Keratinocyte (primary cell): ENCODE results near the gene DOK6. TPM values are rescaled to one million over a fixed set of nuclear protein-coding genes. Genes with fewer than 3 reads are reported as not detected.

Experiments
- DNase-seq: peaks from one replicate; pipeline ENCODE4 v3.0.0-alpha.2; 2011; ENCODE audit warnings: low read depth, missing footprints, low spot score
- FAIRE-seq: peaks from 2 replicates; lab custom pipeline; 2011; peaks lifted over from hg19 to GRCh38; lab: Jason Lieb, UNC
- H2AFZ ChIP-seq: 2 replicates; pipeline ENCODE4 v1.6.0; 2012; ENCODE audit warnings: low read length, control low read depth, inconsistent platforms; ENCODE audit not compliant: control insufficient read depth
- H3K27ac ChIP-seq: 2 replicates; pipeline ENCODE4 v1.5.1; 2011; ENCODE audit warnings: low read length; ENCODE audit not compliant: control insufficient read depth, insufficient read depth
- H3K27me3 ChIP-seq: 3 replicates; pipeline ENCODE4 v1.6.0; 2011; ENCODE audit warnings: low read length; ENCODE audit not compliant: control insufficient read depth, insufficient read depth; ENCODE audit errors: extremely low read depth
- H3K36me3 ChIP-seq, 2 experiments: 2 replicates in 1 of 2; 3 replicates in 1 of 2; pipeline ENCODE4 v1.5.1; 2011; ENCODE audit warnings: low read length in 2 of 2, mild to moderate bottlenecking in 1 of 2; ENCODE audit not compliant: control insufficient read depth in 2 of 2, insufficient read depth in 2 of 2; ENCODE audit errors: extremely low read depth in 1 of 2
- H3K4me1 ChIP-seq: 3 replicates; pipeline ENCODE4 v1.5.1; 2011; ENCODE audit warnings: low read length; ENCODE audit not compliant: control insufficient read depth, insufficient read depth; ENCODE audit errors: extremely low read depth
- H3K4me2 ChIP-seq: 3 replicates; pipeline ENCODE4 v1.6.0; 2011; ENCODE audit warnings: low read depth, low read length; ENCODE audit not compliant: control insufficient read depth, insufficient read depth; ENCODE audit errors: extremely low read depth
- H3K4me3 ChIP-seq, 3 experiments: fragments of 200-600 bp in 1 of 3; sonication (generic) in 1 of 3; 2 replicates in 2 of 3; 3 replicates in 1 of 3; pipeline ENCODE4 v1.5.1; 2011 to 2016; ENCODE audit warnings: low read length in 3 of 3, mild to moderate bottlenecking in 3 of 3, control low read depth in 2 of 3, inconsistent platforms in 1 of 3, low read depth in 1 of 3, mixed read lengths in 1 of 3, mixed run types in 1 of 3, moderate library complexity in 1 of 3; ENCODE audit not compliant: control insufficient read depth in 2 of 3, insufficient read depth in 2 of 3; ENCODE audit errors: extremely low read depth in 1 of 3
- H3K79me2 ChIP-seq: 2 replicates; pipeline ENCODE4 v1.6.0; 2012; ENCODE audit warnings: low read length; ENCODE audit not compliant: control insufficient read depth, insufficient read depth
- H3K9ac ChIP-seq: 3 replicates; pipeline ENCODE4 v1.6.0; 2011; ENCODE audit warnings: low read length; ENCODE audit not compliant: control insufficient read depth, insufficient read depth; ENCODE audit errors: extremely low read depth
- H3K9me1 ChIP-seq: 3 replicates; pipeline ENCODE4 v1.6.0; 2011; ENCODE audit warnings: low read length; ENCODE audit not compliant: control insufficient read depth, insufficient read depth; ENCODE audit errors: extremely low read depth
- H3K9me3 ChIP-seq: 2 replicates; pipeline ENCODE4 v1.5.1; 2012; ENCODE audit warnings: low read depth, low read length; ENCODE audit not compliant: control insufficient read depth
- H4K20me1 ChIP-seq: 3 replicates; pipeline ENCODE4 v1.6.0; 2011; ENCODE audit warnings: low read length; ENCODE audit not compliant: control insufficient read depth, insufficient read depth; ENCODE audit errors: extremely low read depth
- CTCF ChIP-seq, 3 experiments: IDR thresholded peaks in 1 of 3; conservative IDR thresholded peaks in 1 of 3; optimal IDR thresholded peaks in 1 of 3; 2 replicates in 2 of 3; 3 replicates in 1 of 3; pipeline versions ENCODE3 to v1.5.1; 2011; ENCODE audit warnings: low read length in 3 of 3, mild to moderate bottlenecking in 3 of 3, moderate library complexity in 2 of 3, control low read depth in 1 of 3, inconsistent platforms in 1 of 3; ENCODE audit not compliant: insufficient read depth in 2 of 3; ENCODE audit errors: extremely low read depth in 1 of 3
- EZH2 ChIP-seq: IDR thresholded peaks from one replicate; pipeline ENCODE4 v1.6.1; 2012; ENCODE audit warnings: inconsistent platforms, mild to moderate bottlenecking, low read length, moderate library complexity
- dilution Hi-C: fragments of 300-500 bp; cut with MboI; formaldehyde crosslinking; loops from one replicate; pipeline ENCODE4 v1.7.0; 2020; ENCODE audit warnings: low sequenced_read_pairs; ENCODE audit not compliant: extremely low pct_ligation_motif_present
- polyA plus RNA-seq, 5 experiments: library from polyadenylated mRNA; depleted of rRNA in 3 of 5; stranded (reverse) in 3 of 5; stranded (forward) in 1 of 5; unstranded in 1 of 5; fragments of >200 nt; gene quantifications; 1 replicate in 1 of 5; 2 replicates in 3 of 5; 3 replicates in 1 of 5; pipeline versions ENCODE4 v1.2.1 to v1.2.3, GENCODE V29; 2011 to 2012; ENCODE audit warnings: missing spikeins in 2 of 5, low read depth in 1 of 5, low replicate concordance in 1 of 5

The DOK6 gene
- polyA plus RNA-seq, 1 donor (not counting 4 experiments of a cell fraction or from before 2014, with no cell fraction given), result not detected

DNA sequence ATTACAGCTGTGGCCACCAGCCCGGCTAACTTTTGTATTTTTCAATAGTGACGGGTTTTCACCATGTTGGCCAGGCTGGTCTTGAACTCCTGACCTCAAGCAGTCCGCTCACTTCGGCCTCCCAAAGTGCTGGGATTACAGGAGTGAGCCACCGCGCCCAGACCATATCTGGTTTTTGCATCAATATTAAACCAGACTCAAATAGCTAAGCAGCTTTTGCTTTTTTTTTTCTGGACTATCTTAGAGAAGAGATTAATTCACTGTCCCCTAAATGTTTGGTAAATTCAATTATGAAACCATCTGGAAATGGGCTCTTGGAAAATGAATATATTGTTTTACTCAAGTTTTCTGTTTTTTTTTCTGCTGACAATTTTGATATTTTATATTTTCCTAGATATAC is 183.7 kb downstream of the DOK6 start:
- TF ChIP-seq CTCF (optimal IDR thresholded peaks at IDR 0.05 in 1 of 3, IDR thresholded peaks at IDR 0.05 in 1 of 3, conservative IDR thresholded peaks at IDR 0.05 in 1 of 3; ENCODE audit: extremely low read depth in 1 of 3, insufficient read depth in 2 of 3, low read length in 3 of 3), result no peak
- no peak for TF ChIP-seq EZH2
- Histone ChIP-seq H3K4me1 (no peaks in the 10 kb centered on the region), H4K20me1 (no peaks in the 10 kb centered on the region), H3K79me2 (no peaks in the 10 kb centered on the region), H3K4me2 (no peak overlapping the region), H3K9me1 (no peaks in the 10 kb centered on the region), H3K4me3 (no peak overlapping the region), H3K9me3 (no peaks in the 10 kb centered on the region), H3K36me3 (no peaks in the 10 kb centered on the region), H3K9ac (no peak overlapping the region), H3K27me3 (no peaks in the 10 kb centered on the region), H2AFZ (no peak overlapping the region), H3K27ac (no peak overlapping the region)
- dilution Hi-C loops, result no loop called here
- DNase-seq (no peak), FAIRE-seq (no peak)

- dilution Hi-C loops, result no loop called here
- H3K9me3 ChIP-seq, result no peaks in the 10 kb centered on the region
- no peak for DNase-seq
- H3K4me1 ChIP-seq, result no peaks in the 10 kb centered on the region
- no peaks in the 10 kb centered on the region for H4K20me1 ChIP-seq
- no peak overlapping the region for H3K4me2 ChIP-seq
- H3K9ac ChIP-seq, result no peak overlapping the region
- FAIRE-seq, result no peak
- no peaks in the 10 kb centered on the region for H3K79me2 ChIP-seq
- H3K36me3 ChIP-seq, result no peaks in the 10 kb centered on the region
- H2AFZ ChIP-seq, result no peak overlapping the region
- H3K4me3 ChIP-seq, result no peak overlapping the region
- no peaks in the 10 kb centered on the region for H3K9me1 ChIP-seq
- H3K27ac ChIP-seq, result no peak overlapping the region
- TF ChIP-seq EZH2, result no peak
- no peak for TF ChIP-seq CTCF (optimal IDR thresholded peaks at IDR 0.05 in 1 of 3, IDR thresholded peaks at IDR 0.05 in 1 of 3, conservative IDR thresholded peaks at IDR 0.05 in 1 of 3; ENCODE audit: extremely low read depth in 1 of 3, insufficient read depth in 2 of 3, low read length in 3 of 3)
- H3K27me3 ChIP-seq, result no peaks in the 10 kb centered on the region
Measured at GRCh38 chr18:69585696-69586095, 185.0 kb downstream of the DOK6 start.
